DMS153 (cell line): ENCODE data around the gene GLYATL3.
A peak's percentile ranks its signal among the peaks of the same experiment; 100 is the strongest.

ENCODE experiments used
- DNase-seq: peaks from one replicate; lab custom pipeline; 2025; lab: John Stamatoyannopoulos, UW

The GLYATL3 gene

GRCh38 chr6:49514571-49515484, 15.1 kb downstream of the GLYATL3 start:
- DNase-seq = no peak

DNA sequence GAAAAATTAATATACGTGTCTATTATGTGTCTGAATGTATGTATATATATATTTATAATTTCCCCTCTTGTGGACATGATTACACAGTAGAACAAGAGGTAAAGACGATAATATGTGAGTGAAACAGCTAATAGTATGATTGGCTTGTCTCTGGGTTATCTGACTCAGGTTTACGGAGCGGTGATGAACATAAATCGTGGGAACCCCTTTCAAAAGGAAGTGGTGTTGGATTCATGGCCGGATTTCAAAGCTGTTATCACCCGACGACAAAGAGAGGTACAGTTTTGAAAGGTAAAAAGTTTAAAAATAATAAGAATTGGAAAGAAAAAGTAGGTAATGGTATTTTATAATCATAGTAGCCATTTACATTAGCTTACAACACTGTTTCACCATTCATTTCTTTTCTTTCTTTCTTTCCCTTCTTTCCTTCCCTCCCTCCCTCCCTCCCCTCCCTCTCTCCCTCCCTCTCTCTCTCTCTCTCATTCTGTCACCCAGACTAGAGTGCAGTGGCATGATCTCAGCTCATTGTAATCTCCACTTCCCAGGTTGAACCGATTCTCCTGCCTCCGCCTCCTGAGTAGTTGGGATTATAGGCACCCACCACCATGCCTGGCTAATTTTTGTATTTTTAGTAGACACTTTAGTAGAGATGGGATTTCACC, 15.9 kb downstream of the GLYATL3 start:
- DNase-seq = no peak

- DNase-seq = no peak
Observed at GRCh38 chr6:49516147-49516505, 16.4 kb downstream of the GLYATL3 start.

- no peak for DNase-seq
Observed at GRCh38 chr6:49517919-49518318, 18.2 kb downstream of the GLYATL3 start.

- DNase-seq = no peak
Observed at GRCh38 chr6:49519660-49520059, 19.9 kb downstream of the GLYATL3 start.

GRCh38 chr6:49522710-49523593, 23.2 kb downstream of the GLYATL3 start:
- peak; percentile 22 for DNase-seq

GRCh38 chr6:49523901-49524300, 24.2 kb downstream of the GLYATL3 start:
- no peak for DNase-seq

DNA sequence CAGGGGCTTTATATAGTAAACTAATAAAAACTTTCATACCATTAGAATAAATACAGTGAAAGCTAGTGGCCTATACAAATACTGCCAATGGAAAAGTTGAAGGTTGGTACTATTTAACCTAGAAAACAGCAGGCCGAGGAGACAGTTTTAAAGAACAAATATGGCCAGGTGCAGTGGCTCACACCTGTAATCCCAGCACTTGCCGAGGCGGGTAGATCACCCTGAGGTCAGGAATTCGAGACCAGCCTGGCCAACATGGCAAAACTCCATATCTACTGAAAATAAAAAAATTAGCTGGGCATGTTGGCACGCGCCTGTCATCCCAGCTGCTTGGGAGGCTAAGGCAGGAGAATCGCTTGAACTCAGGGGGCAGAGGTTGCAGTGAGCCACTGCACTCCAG, 24.8 kb downstream of the GLYATL3 start:
- no peak for DNase-seq

DNA sequence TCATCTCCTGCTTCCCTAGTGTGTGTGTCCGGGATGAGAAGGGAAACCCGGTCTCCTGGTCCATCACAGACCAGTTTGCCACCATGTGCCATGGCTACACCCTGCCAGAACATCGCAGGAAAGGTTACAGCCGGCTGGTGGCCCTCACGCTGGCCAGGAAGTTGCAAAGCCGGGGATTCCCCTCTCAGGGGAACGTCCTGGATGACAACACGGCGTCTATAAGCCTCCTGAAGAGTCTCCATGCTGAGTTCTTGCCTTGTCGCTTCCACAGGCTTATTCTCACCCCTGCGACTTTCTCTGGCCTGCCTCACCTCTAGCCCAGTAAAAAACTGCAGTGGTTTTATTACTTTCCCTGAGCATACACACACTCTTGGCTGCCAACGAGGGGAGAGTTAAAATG, 26.9 kb downstream of the GLYATL3 start:
- DNase-seq = no peak

- DNase-seq = no peak
Observed at GRCh38 chr6:49527320-49527719, 27.6 kb downstream of the GLYATL3 start.

GRCh38 chr6:49528571-49528970, 28.8 kb downstream of the GLYATL3 start:
- no peak for DNase-seq

- DNase-seq = no peak
Observed at GRCh38 chr6:49530141-49530776, 30.5 kb downstream of the GLYATL3 start.

- peak; percentile 39 for DNase-seq
Observed at GRCh38 chr6:49531774-49532569, 32.2 kb downstream of the GLYATL3 start.

DNA sequence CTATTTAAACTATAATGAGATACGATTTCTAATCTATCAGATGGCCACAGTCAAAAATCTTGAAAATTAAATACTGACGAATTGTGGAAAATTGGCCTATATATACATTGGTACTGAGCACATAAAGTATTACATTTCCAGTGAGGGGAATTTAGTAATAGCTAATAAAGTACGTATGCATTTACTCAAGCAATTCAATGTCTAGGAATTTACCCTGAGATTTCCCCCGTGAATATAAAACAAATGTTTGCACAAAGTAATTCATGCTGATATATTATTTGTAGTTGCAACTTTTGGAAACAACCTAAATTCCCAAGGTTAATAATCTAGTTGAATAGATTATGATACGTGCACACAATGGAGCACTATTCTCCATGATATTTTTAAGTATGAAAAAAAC, 36.1 kb downstream of the GLYATL3 start:
- no peak for DNase-seq

- DNase-seq = no peak
Observed at GRCh38 chr6:49539102-49539501, 39.4 kb downstream of the GLYATL3 start.

- no peak for DNase-seq
Observed at GRCh38 chr6:49540614-49541013, 40.9 kb downstream of the GLYATL3 start.

DNA sequence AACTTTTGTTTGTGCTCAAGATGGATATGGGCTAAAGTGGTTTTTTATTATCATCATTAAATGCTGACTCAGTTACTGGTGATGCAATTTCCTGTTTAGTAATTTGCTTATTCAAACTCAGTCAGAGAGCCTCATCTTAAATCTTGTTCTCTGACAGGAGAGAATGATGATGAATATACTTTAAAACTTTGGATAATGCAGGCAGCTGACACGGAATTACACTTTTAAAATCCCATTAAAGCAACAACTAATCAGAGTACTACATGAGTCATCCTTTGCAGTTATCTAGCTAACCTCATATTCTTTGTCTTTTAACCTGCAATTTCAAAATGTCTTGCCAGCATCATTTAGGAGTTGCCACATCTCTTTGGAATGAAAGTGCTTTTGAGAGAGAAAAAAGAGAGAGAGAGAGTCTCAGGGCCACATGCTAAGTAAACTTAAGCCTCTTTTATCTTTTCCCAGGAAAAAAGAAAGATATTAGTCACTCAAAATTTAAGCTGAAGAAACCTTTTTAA, 41.5 kb downstream of the GLYATL3 start:
- DNase-seq = peak; percentile 48

GRCh38 chr6:49541936-49542335, 42.2 kb downstream of the GLYATL3 start:
- no peak for DNase-seq

DNA sequence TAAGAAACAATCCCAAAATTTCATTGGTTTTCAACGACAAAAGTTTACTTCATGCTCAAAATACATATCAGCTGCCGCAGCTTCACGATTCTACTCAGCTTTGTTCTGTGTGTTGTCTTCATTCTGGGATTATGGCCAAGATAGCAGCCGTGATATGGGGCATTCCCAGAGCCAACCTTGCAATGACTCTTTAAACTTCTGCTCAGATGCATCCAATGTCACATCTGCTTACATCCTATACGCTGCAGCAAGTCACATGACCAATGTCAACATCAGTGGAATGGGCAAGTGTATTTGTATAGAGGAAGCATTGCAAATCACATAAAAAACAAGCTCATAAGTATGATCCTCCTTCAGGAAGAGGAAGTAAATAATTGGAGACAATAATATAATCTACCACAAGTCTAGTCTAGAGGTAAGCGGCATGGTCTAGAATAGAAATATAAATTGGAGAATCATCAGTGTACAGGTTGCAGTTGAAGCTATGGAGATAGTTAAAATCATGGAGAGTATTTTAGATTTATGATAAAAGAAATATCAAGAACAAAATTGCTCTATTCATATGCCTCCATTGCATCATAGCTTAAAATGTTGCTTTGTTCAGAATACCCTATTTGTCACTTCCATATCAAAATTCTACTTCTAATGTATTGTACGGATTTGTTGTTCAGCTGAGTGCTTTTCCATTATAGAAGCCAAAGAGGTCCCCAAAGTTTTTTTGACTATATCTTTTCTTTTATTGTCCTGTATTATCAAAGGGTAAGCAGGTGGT, 43.5 kb downstream of the GLYATL3 start:
- peak; percentile 56 for DNase-seq

DNA sequence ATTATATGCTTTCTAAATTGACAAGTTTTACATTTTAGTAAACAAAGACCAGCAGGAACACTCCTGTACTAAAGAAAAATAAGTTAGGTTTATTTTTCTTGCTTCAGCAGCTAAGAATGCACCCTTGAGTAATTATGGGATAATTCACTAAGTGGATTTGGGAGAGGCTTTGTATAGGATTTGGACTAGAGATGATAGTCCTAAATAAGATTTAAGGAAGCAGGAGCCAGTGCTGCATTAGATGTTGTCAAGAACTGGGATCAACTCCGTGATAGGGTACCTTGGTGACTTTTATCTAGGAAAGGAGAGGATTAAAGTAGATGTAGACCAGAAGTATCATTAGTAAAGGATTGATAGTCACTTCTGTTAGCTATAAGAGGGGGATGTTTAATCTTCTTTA, 46.6 kb downstream of the GLYATL3 start:
- no peak for DNase-seq
